GM19239 (cell line): ENCODE data around the gene OAF.
A peak's percentile ranks its signal among the peaks of the same experiment; 100 is the strongest.

Experiments
- DNase-seq: peaks from one replicate; pipeline ENCODE4 v3.0.0; 2011; ENCODE audit warnings: low spot score; ENCODE audit not compliant: insufficient read length
- FAIRE-seq: peaks from 2 replicates; lab custom pipeline; 2011; peaks lifted over from hg19 to GRCh38; lab: Jason Lieb, UNC

Gene OAF

DNA sequence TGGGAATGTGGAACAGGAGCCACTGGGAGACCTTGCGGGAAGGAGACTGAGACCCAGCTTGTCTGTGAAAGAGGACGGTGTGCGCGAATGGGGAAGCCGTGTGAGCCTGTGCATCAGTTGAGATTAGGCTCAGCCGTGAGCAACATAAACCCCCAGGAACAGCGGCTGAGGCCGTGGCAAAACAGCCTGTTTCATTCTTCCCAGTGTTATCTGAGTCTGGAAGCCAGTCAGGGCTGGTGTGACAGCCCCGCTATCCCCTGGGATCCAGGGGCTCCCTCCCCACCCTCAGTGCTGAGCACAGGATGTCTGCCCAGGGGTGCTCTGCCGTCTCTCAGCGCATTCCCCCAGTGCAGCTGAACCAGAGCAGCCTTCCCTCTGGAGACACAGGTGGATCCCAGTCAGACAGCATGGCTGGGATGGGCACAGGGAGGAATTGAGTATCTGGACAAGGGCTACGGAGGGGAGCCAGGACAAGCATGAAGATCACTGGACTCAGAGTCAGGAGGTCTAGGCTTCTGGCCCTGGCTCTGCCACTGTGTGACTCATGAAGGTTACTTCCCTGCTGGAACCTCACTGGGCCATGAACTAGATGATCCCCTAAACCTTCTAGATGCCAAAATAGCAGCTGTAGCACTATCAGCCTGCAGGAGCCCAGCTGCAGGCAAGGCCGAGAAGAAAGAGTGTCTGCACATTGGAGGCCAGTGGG, 8.6 kb downstream of the OAF start:
- FAIRE-seq, result no peak

DNA sequence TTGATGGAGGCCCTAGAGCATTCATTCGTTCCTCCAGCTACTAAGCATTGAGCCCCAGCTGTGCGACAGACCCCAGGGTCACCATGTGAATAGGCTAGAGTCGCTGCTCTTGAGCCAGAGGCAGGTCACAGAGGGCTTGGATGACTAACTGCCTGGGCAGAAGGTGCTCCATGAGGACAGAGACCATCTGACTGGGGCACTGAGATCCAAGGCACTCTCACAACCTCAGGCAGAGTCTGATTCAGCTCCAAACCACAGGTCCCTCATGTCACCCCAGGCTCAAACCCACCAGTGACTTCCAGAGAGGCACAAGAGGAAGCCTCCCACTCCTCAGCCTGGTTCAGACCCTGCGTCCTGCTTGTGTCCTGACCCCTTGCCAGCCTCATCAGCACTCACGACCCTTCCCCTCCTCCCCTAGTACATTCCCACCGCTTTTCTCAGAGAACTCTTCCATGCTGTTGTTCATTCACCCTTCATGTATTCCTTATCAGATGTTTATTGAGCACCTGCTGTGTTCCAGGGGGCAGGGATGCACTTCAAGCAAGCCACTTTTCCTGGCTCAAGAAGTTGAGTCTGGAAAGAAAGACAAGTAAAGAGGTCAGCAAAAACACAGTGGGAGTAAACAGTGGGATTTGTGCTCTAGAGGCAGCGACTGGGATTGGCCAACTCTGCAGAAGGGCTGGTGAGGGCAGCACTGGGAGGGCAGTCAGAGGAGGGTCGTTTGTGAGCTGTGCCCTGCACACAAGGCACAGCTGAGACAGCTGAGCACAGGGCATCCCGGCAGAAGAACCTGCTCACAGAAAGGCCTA, 9.3 kb downstream of the OAF start:
- DNase-seq, result no peak
- no peak for FAIRE-seq

More for the DNA sequence above, 8.6 kb downstream of the OAF start:
- no peak for DNase-seq

DNA sequence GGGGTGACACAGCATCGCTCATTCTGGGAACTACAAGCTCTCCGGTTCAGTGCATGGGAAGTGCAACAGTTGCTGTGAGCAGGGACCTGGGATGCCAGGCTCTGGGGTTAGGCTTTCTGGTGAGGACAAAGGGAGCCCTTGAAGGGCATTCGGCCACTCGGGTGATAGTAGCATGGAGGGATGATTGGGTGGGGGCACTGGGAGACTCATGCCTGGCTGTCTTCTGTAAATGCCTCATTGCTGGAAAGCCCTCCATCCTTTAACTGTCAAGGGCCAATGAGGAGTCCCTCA, 9.9 kb downstream of the OAF start:
- FAIRE-seq, result no peak
- no peak for DNase-seq

DNA sequence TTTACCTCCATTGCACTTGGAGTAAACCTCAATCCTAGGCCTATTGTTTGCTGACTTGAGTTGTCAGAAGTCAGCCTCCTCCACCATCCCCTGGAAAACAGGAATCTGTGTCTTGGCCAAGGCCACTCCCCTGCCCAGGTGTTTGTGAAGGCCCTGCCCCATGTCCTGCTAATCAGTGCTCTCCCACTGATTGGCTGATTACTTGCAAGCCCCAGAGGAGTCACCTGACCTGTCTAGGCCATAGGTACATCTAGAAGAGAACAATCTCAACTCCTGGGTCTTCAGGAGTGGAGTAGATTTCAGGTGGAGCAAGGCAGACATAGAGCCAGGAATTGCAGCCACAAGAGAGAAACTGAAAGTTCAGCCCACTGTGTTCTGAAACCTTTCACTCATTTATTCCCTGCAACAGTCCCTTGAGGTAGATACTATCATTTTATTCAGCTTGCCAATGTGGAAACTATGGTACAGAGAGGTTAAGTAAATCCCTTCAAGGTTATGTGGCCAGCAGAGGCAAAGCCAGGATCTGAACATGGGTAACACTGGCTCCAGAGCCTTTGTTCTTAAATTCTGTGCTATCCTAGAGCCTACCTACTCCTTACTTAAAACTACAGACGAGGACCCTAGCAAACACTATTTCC, 10.4 kb downstream of the OAF start:
- DNase-seq, result no peak

DNA sequence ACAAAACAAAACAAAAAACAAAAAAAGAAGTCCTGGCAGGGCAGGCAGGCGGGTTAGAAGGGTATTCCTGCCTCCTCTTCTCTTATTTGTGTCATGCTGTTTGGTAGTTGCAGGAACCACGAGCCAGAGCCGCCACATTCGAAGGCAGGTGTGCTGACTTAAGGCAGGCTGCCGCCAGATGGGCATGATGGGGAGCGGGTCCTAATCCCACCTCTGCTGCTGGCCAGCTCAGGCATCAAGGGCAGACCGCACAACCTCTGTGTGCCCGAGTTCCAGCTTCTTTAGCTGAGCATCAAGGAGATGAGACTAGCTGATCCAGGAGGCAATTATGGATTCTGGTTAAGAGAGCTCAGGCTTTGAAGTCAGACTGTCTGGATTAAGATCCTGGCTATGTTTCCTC, 12.1 kb downstream of the OAF start:
- DNase-seq (no peak), FAIRE-seq (no peak)

More for the DNA sequence above, 10.4 kb downstream of the OAF start:
- no peak for FAIRE-seq

DNA sequence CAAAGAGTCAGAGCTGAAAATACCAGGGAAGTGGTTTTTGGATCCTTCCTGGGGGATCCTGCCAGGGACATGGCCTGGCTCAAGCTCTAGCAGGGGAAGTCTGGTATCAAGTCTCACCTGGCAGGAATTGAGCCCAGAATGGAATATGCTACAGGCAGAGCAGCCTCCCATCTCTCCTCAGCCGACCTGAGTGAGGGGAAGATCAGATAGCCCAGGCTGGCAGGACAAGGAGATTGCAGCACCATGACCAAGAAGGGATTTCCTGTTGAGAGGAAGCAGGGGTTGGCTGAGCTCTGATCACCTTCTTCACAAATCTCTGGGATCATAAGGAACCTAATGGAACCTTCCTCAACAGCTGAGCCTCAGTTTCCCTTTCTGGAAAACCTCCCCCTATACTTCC, 13.0 kb downstream of the OAF start:
- DNase-seq, result no peak
- FAIRE-seq, result no peak

DNA sequence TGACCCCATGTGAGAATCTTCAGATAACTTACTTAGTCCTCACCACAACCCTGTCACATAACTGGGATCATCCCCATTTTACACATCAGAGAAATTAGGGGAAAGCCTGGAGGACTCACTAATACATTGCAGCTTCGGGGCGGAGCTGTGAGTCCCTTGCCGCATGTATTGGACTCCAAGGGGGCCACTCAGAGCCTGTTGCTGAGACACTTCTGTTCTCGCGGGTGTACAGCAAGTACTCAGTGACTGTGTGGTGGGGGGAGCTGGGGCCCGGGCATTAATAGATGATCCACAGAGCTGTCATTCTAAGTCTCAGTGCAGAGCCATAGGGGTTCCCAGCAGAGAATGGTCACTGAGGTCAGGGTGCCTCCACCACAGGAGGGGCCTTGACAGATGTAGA, 13.5 kb downstream of the OAF start:
- DNase-seq (no peak), FAIRE-seq (no peak)

DNA sequence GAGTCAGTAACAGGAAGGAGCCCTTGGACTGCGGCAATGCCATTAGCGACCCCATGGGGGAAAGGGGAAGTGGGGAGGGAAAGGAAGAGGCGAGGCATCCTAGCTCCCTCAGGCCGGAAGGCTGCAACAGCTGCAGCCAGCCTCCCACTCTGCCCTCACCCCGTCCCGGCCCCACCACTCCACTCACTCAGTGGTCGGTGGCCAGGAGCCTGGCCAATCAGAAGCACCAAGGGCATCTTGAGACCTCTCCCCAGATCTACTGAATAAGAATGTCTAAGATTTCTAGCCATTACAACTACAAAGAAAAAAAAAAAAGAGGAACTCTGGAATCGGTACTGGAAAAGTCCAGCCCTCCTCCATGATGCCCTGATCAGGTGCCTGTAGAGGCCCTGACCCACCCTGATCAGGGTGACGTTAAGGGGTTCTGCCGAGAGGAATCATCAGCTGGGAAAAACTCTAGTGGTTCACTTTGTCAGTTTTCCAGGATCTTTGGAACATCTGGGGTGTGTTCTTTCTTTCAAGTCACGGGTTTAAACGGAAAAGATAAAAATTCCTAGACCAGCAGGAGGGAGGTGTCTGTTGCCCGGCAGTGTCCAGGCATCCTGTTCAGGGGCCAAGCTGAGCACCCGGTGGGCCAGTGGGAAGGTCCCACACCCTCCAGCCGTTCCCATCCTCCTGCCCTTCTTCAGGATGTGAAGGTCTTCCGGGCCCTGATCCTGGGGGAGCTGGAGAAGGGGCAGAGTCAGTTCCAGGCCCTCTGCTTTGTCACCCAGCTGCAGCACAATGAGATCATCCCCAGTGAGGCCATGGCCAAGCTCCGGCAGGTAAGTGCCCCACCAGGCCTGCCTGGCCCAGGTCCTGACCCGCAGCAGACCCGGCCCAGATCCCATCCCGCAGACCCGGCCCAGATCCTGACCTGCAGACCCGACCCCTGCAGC, 14.4 kb downstream of the OAF start:
- no peak for FAIRE-seq

DNA sequence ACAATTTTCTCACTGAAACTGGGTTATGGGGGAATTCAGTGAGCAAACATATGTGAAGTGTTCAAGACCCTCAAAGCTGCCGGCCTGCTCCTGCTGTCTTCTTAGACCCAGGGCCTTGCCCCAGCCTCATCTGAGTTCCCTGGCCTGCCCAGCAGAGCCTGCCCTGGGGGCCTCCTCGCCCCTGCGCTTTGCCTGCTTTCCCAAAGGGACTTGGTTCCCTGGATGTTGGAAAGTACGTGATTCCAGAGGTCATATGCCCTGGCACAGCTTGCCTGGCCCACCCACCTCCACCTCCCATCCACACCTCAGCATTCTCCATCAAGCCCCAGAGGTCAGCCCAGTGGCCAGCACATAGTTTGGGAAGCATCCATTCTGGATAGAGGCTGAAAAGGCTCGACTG, 15.4 kb downstream of the OAF start:
- FAIRE-seq (no peak), DNase-seq (no peak)

More for the DNA sequence above, 14.4 kb downstream of the OAF start:
- no peak for DNase-seq

DNA sequence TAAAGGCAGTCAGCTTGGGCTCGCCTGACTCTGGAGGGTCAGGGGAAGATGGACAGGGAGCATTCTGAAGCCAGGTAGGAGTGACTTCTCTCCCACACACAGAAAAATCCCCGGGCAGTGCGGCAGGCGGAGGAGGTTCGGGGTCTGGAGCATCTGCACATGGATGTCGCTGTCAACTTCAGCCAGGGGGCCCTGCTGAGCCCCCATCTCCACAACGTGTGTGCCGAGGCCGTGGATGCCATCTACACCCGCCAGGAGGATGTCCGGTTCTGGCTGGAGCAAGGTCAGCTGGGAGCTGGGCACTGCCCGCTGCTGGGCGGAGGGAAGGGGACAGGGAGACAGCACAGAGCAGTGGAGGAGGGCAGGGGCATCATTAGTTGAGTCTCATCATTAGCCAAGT, 15.9 kb downstream of the OAF start:
- FAIRE-seq, result no peak
- no peak for DNase-seq

DNA sequence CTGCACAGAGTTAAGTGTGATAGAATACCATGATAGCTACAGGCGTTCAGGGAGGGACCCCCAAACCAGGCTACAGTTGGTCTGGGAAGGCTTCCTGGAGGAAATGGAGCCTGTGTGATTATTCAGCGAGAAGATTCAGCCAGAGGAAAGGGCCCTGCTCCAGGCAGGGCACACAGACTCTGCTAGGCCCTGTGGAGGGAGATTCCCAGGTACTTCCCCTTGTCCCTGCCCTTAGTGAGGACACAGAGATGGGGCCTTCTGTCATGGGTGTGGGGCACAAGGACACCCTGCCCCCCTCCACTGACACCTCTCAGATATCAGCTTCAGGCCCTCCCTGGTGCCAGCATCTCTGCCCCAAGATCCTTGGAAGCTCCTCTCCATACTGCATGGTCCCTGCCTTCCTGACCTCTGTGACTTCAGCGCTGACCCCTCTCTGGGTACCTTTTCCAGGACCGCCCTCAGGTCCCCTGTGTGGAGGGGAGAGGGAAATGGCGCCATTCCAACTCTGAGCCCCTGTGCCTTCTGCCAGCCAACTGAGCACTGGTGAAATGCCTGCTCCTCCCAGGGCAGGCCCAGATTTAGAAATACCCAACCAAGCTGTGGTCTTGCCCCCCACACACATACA, 16.5 kb downstream of the OAF start:
- FAIRE-seq, result no peak
- no peak for DNase-seq

DNA sequence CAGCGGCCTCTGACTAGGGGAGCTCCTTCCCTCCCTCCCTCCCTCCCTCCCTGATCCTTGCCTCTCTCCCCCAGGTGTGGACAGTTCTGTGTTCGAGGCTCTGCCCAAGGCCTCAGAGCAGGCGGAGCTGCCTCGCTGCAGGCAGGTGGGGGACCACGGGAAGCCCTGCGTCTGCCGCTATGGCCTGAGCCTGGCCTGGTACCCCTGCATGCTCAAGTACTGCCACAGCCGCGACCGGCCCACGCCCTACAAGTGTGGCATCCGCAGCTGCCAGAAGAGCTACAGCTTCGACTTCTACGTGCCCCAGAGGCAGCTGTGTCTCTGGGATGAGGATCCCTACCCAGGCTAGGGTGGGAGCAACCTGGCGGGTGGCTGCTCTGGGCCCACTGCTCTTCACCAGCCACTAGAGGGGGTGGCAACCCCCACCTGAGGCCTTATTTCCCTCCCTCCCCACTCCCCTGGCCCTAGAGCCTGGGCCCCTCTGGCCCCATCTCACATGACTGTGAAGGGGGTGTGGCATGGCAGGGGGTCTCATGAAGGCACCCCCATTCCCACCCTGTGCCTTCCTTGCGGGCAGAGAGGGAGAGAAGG, 18.1 kb downstream of the OAF start:
- FAIRE-seq, result no peak

DNA sequence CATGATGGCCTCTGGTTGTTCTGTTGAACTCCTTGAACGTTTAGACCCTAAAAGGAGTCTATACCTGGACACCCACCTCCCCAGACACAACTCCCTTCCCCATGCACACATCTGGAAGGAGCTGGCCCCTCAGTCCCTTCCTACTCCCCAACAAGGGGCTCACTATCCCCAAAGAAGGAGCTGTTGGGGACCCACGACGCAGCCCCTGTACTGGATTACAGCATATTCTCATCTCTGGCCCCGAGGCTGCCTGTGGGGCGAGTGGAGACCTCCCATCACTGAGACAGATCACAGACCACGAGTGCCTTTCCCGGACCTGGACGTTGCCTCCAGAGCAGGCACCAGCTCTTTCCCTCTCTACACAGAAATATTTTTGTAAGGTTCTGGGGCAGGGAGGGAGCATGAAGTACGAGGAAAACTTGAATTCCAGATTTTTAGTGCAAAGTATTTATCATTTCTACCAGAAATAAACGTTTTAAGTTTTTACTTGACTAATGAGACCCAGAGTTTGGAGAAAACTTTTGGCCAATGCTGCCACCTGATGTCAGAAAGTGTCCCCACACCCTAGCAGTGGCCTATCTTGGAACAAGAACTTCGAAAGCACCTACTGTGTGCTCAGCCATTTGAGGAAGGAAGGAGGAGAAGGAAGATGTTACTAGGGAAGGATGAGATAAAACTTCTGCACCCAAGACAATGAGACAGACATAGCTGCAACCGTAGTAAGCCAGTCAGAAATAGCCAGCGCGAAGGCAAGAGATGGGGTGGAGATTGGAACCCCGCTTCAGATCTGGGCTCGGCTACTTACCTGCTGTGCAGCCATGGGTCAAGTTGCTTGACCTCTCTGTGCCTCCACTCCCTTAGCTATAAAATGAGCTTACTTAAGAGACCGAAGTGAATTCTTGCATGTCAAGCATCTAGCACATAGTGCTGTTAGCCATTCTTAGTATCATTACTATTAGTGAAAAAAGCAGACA, 18.9 kb downstream of the OAF start:
- FAIRE-seq, result peak; percentile 80
- no peak for DNase-seq

More for the DNA sequence above, 18.1 kb downstream of the OAF start:
- no peak for DNase-seq

DNA sequence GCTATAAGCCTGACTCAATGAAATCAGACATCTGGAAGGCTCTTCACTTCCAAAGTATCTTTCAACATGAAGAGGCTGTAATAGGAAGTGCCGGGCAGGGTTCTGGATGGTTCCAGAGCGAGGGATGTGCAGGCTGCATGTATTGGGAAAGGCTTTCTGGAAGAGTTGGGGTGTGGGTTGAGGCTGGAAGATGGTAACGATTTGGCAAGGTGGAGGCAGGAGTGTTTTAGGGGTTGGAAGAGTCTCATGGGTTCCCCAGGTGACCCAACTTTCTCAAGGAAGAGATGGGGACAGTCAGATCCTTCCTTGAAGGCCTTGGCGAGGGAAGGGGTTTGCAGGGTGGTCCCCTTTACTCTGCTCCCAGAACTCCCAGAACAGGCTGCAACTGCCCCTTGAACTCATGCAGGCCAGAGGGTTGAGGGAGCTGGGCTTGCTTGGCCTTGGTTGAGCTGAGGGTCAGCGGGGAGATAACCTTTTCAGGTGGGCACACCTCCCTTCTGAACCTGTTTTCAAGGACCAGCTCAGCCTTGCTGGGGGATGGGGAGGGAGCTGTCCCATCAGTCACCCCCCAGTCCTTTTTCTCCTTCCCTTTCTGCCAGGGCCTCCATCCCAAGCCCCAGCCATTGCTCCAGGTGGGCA, 19.7 kb downstream of the OAF start:
- FAIRE-seq, result no peak
- DNase-seq, result no peak

DNA sequence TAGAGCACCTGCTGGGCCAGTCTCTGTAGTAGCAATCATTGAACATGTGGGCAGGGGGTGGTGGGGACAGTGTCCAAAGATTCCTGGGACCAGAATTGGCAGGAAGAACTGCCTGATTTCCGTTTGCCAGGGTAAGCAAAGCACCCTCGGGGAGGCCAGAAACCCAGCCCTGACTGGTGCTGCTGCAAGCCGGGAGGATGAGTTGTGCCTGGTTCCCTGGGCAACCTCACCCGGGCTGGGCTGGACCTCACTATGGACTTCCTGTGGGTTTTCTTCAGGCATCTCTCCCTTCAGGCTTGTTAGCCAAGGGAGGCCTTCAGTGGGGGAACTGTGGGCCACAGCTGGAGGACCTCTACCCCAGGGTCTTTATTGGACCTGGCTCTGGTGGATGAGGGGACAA, 21.1 kb downstream of the OAF start:
- FAIRE-seq (no peak), DNase-seq (no peak)

DNA sequence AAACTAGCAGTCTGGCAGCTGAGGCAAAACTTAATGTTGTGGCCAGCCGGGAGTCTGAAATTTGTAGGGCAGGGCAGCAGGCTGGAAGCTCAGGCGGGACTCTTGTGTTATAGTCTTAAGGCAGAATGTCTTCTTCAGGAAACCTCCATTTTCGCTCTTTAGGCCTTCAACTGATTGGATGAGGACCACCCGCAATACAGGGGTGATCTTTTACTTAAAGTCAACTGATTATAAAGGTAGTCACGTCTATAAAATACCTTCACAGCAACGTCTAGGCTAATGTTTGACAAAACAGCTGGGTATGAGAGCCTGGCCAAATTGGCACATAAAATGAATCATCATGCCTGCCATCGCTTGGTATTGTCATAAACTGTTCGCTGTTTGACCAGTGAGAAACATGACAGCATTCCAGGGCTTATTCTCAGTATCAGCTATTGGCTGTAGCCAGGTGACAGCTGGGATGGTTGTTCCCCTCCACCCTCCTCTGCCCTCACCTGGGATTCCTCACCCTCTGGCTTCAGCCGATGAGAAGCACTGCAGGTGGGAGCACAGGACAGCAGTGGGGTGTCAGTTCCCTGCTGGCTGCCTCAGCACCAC, 22.5 kb downstream of the OAF start:
- no peak for FAIRE-seq
- no peak for DNase-seq

DNA sequence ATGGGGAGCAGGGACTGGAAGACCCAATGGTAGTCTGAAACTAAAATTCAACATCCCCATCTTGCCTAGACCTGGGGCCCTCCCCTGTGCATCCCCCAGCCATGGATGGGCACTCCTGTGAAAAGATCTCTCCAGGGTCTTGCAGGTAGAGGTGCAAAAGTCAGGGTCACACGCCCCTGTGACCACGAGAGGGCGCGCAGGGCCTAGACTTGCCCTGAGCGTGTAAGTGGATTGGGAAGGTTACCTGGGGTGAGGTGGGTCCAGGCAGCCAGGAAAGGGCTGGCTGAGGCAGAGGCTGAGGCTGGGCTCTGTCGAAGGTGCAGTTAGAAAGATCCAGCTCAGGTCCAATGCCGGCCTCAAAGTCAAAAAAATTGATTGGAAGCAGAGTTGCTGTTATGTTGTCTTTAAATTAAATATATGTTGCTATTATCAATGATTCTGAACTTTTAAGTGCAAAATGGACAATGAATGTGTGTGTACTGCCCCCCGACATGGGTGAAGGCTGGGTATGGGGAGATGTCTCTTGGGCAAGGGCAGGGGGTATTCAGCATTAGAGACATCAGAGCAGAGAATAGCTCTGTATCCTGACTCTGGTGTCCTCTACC, 24.3 kb downstream of the OAF start:
- peak; percentile 73 for DNase-seq
- peak; percentile 79 for FAIRE-seq
